IgD-negative memory B cell (primary cell): ENCODE results near the gene RGS6. TPM values are rescaled to one million over a fixed set of nuclear protein-coding genes. Genes with fewer than 3 reads are reported as not detected.

Source experiments
- H3K27ac Mint-ChIP-seq, 3 donors: one replicate each; pipeline ENCODE4 v1.8.0; 2020 to 2022; ENCODE audit warnings: mild to moderate bottlenecking in 3 of 3, mixed read lengths in 3 of 3, moderate library complexity in 1 of 3
- H3K27me3 Mint-ChIP-seq: one replicate; pipeline ENCODE4 v1.8.0; 2021; ENCODE audit warnings: mixed read lengths
- H3K36me3 Mint-ChIP-seq: one replicate; pipeline ENCODE4 v1.8.0; 2020; ENCODE audit warnings: mild to moderate bottlenecking, mixed read lengths
- H3K4me1 Mint-ChIP-seq, 3 donors: one replicate each; pipeline ENCODE4 v1.8.0; 2020 to 2022; ENCODE audit warnings: mixed read lengths in 3 of 3, mild to moderate bottlenecking in 1 of 3
- H3K4me3 Mint-ChIP-seq, 4 donors: one replicate each; pipeline ENCODE4 v1.8.0; 2020 to 2022; ENCODE audit warnings: mild to moderate bottlenecking in 4 of 4, mixed read lengths in 4 of 4, moderate library complexity in 3 of 4
- H3K9me3 Mint-ChIP-seq, 3 donors: one replicate each; pipeline ENCODE4 v1.8.0; 2020 to 2021; ENCODE audit warnings: mixed read lengths in 3 of 3, mild to moderate bottlenecking in 1 of 3
- polyA plus RNA-seq: library from polyadenylated mRNA; unstranded; fragments of 300-500 nt; fragmentation: Illumina TruSeq; gene quantifications from one replicate; pipeline ENCODE4 v1.2.3, GENCODE V29; 2021

RGS6 gene
- polyA plus RNA-seq, 1 donor from 2014 or later: not detected

DNA sequence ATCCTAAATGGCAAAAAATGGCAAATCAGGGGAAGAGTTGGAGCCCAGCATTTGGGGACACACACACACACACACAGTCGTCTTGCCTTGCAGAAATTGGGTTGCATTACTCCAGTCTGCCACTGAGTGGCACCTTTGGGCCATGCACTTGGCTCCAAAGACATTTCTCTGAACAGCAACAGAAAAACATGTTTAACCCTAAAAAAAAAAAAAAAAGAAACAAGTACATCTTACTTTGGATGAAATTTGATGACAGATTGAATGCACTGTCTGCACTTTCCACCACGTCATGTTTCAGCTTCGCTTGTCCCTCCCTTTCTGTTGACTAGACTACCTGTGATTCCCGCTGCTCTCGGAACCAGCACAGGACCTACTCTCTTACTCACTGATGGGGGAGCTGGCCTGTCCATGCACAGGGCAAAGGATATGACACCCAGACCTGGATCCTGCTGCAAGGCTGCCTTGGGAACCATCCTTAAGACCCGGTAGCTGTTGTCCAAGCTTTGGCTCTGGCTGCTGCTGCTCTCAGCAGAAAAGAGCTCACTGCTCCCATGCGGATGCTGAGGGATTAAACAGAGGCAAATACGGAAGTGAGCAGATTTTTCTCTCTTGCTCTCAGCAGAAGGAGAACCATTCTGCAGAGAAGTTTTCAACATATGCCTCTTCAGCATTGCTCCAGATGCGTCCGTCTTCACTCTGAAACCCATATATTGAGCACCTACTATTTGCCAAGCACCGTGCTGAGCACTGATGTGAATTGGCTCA is 584.9 kb downstream of the RGS6 start:
- H3K27ac Mint-ChIP-seq: peak overlapping the region; percentile 33 to 53 (median 48)
- peaks cover 47 to 55% (median 54%) of the 10 kb centered on the region in 3 donors for H3K4me1 Mint-ChIP-seq
- H3K9me3 Mint-ChIP-seq: peaks cover 0 to 16% (median 7%) of the 10 kb centered on the region in 3 donors
- peaks cover 3% of the 10 kb centered on the region for H3K36me3 Mint-ChIP-seq
- H3K27me3 Mint-ChIP-seq: peaks cover 2% of the 10 kb centered on the region
- peak overlapping the region; percentile 2 to 85 (median 44) for H3K4me3 Mint-ChIP-seq

DNA sequence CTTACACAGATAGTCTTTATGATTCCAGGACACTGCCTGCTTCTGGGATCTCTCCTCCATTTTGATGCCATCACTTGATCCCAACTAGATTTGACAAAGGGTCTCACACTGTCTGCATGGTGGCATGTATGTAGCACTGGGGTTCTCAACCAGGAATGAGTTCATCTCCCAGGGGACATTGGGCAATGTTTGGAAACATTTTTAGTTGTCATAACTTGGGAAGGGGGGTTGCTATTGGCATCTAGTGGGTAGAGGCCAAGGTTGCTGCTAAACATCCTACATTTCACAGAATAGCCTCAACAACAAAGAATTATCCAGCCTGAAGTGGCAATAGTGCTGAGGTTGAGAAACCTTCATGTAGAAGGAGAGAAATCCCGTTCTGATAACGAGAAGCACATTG is 585.5 kb downstream of the RGS6 start:
- peaks cover 3% of the 10 kb centered on the region for H3K36me3 Mint-ChIP-seq
- H3K9me3 Mint-ChIP-seq: peaks cover 0 to 16% (median 8%) of the 10 kb centered on the region in 3 donors
- peaks cover 51 to 61% (median 58%) of the 10 kb centered on the region in 3 donors for H3K4me1 Mint-ChIP-seq
- peaks cover 2% of the 10 kb centered on the region for H3K27me3 Mint-ChIP-seq
- H3K4me3 Mint-ChIP-seq: peak overlapping the region in 1 of 4 donors; percentile 54
- peak overlapping the region in 1 of 3 donors; percentile 33 for H3K27ac Mint-ChIP-seq

DNA sequence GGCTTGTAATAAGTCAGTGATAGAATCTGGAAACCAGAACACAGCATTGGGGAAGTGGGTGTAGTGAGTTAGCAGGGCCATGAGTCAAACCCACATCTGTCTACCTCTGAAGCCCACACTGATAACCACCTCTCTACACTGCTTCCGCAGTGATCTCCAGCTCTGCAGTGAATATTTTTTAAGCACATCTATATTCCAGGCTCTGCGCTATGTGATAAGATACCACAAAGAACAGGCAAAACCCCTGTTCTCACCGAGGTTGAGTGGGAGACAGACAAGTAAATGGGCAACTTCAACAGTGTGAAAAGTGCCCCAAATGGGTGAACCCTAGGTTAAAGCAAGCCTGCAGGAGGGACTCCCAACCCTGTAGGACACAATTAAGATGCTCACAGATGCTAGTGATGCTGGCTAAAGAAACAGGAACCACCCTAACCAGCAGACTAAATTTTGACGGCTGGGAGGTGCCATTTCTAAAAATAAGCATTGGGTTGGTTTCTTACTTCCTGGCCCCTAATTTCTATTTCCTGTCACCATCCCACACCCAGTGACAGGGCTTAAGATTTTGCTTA is 586.7 kb downstream of the RGS6 start:
- peak overlapping the region; percentile 57 to 83 (median 72) for H3K4me3 Mint-ChIP-seq
- peaks cover 2% of the 10 kb centered on the region for H3K27me3 Mint-ChIP-seq
- peaks cover 55 to 66% (median 62%) of the 10 kb centered on the region in 3 donors for H3K4me1 Mint-ChIP-seq
- peaks cover 0 to 16% (median 8%) of the 10 kb centered on the region in 3 donors for H3K9me3 Mint-ChIP-seq
- peak overlapping the region; percentile 82 to 90 (median 85) for H3K27ac Mint-ChIP-seq
- H3K36me3 Mint-ChIP-seq: peaks cover 3% of the 10 kb centered on the region

DNA sequence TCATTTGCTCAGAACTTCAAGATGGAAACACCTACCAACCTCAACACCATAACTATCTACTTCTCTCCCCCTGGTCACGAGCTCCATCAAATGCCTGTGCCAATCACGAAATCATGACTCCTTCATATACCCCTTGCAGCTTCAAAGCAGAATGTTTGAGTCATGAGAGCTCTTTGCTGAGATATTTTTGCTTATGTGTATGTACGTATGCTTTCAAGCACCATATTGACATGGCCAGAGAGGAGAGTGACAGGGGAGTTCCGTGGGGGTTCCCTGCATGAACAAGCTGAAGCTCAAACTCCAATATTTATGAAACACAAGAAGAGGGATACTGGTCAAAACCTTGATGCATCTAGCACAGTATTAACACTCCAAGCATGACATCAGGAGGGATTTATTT is 587.3 kb downstream of the RGS6 start:
- H3K4me3 Mint-ChIP-seq: peak overlapping the region; percentile 57 to 83 (median 72)
- H3K27me3 Mint-ChIP-seq: peaks cover 2% of the 10 kb centered on the region
- peak overlapping the region; percentile 82 to 90 (median 85) for H3K27ac Mint-ChIP-seq
- H3K9me3 Mint-ChIP-seq: peaks cover 0 to 16% (median 8%) of the 10 kb centered on the region in 3 donors
- H3K4me1 Mint-ChIP-seq: peaks cover 61 to 72% (median 69%) of the 10 kb centered on the region in 3 donors
- H3K36me3 Mint-ChIP-seq: peaks cover 3% of the 10 kb centered on the region

DNA sequence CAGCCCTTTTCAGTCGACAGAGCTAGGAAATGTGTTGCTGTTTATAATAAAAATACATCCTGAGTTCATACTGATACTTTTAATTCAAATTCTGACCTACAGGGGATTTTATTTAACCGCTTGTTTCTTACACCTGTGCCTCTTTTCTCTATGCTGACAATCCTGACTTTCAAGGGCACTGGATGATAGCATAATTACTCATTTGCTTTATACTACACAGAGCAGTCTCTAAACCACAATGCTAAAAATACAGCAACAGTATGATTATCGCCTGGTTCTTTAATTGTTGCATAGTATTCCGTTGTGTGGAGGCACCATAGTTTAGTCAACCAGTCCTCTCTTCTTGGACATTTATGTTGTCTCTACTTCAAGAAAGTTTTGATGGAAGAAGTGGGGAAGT is 588.8 kb downstream of the RGS6 start:
- Mint-ChIP-seq H3K27ac (peak overlapping the region in 1 of 3 donors; percentile 84), H3K4me1 (peaks cover 65 to 78% (median 76%) of the 10 kb centered on the region in 3 donors), H3K36me3 (peaks cover 3% of the 10 kb centered on the region), H3K4me3 (peak overlapping the region in 2 of 4 donors; percentile 65 to 66), H3K9me3 (peaks cover 0 to 16% (median 8%) of the 10 kb centered on the region in 3 donors), H3K27me3 (peaks cover 2% of the 10 kb centered on the region)

DNA sequence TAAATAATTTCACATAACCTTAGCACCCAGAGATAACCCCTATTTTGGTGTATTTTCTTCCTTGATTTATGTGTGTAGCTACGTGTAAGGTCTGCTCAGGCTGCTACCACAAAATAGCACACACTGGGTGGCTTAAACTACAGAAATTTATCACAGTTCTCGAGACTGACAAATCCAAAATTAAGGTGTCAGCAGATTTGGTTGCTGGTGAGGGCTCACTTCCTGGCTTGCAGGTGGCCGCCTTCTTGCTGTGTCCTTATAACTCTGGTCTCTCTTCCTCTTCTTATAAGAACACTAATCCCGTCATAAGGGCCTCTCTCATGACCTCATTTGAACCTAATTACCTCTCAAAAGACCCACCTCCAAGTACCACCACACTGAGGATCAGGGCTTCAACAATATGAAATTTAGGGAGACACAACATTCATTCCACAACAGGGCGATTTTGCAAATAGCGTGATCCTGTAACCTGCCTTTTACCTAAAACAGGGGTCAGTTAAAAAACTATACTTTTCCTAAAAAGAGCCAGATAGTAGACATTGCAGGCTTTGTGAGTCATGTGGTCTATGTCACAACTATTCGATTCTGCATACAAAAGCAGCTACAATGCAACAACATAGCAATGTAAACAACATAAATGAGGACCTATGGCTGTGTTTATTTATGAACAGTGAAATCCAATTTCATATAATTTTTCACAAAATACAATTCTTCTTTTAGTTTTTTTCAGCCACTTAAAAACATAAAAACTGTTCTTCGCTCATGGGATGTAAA is 589.9 kb downstream of the RGS6 start:
- H3K27me3 Mint-ChIP-seq: peaks cover 2% of the 10 kb centered on the region
- H3K27ac Mint-ChIP-seq: peak overlapping the region in 1 of 3 donors; percentile 41
- H3K4me3 Mint-ChIP-seq: peak overlapping the region in 3 of 4 donors; percentile 30 to 69 (median 47)
- peaks cover 63 to 71% (median 70%) of the 10 kb centered on the region in 3 donors for H3K4me1 Mint-ChIP-seq
- peaks cover 3% of the 10 kb centered on the region for H3K36me3 Mint-ChIP-seq
- peaks cover 0 to 16% (median 8%) of the 10 kb centered on the region in 3 donors for H3K9me3 Mint-ChIP-seq

DNA sequence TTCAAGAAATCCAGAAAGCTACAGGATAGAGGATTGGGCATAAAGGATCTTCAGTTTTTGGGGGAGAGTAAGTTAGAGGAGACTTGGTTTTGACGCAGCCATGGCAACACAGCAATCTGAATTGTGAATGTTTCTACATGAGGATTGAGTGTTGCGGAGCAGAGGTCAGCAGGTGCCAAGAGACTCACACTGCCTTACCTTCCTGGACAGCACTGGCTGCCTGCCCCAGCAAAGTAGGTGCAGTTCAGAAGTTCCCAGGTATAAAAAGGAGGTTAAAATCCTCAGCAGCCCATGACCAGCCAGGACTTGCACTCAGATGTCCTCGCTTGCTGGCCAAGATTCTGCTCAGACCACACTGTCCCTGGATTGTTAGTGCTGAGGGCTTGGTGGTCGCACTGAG is 590.6 kb downstream of the RGS6 start:
- H3K4me1 Mint-ChIP-seq: peaks cover 61 to 70% (median 70%) of the 10 kb centered on the region in 3 donors

DNA sequence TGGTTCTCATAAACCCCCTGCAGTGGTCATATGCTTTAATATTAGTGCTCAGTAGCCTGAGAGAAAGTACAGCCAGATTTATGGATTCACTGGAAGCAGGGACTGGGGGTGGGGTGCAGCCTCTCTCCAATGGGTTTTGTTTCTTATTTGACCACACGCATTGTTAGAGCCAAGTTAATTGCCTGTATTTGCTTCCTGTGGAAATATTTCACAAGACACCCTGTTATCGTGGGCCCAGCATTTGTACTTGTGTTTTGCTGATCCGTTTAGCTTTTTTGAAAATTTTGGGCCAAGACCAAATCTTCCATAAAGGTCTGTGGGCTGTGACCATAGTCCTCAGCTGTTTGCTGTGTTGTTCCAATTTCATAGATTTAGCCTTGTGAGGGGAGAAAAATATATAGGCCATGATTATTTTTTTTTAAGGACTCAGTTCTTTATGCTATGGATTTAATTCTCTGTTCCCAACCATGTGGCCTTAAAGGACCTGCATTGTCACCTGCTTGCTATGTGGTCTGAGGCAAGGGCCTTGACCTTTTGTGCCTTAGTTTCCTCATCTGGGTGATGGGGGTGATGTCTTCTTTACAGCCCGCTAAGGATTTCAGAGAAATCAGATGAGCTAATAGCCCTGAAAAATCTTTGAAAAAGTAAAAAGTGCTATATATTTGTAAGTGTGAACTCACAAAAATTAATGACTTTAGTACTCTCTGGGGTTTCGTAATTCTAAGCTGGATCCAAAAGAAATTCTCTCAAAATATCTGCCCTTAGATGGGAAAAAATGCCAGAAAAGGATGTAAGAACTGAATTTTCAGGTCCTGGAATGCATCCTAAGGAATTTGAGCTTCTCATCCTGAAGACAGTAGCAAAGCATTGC is 591.4 kb downstream of the RGS6 start:
- Mint-ChIP-seq H3K36me3 (peaks cover 3% of the 10 kb centered on the region), H3K27me3 (peaks cover 2% of the 10 kb centered on the region), H3K4me3 (peak overlapping the region in 1 of 4 donors; percentile 51), H3K27ac (peak overlapping the region in 1 of 3 donors; percentile 35), H3K4me1 (peaks cover 58 to 69% (median 68%) of the 10 kb centered on the region in 3 donors), H3K9me3 (peaks cover 2 to 16% (median 8%) of the 10 kb centered on the region in 3 donors)

More for the DNA sequence above, 590.6 kb downstream of the RGS6 start:
- H3K27ac Mint-ChIP-seq: no peak overlapping the region
- peak overlapping the region in 1 of 4 donors; percentile 41 for H3K4me3 Mint-ChIP-seq
- H3K36me3 Mint-ChIP-seq: peaks cover 3% of the 10 kb centered on the region
- peaks cover 0 to 16% (median 8%) of the 10 kb centered on the region in 3 donors for H3K9me3 Mint-ChIP-seq
- peaks cover 2% of the 10 kb centered on the region for H3K27me3 Mint-ChIP-seq

DNA sequence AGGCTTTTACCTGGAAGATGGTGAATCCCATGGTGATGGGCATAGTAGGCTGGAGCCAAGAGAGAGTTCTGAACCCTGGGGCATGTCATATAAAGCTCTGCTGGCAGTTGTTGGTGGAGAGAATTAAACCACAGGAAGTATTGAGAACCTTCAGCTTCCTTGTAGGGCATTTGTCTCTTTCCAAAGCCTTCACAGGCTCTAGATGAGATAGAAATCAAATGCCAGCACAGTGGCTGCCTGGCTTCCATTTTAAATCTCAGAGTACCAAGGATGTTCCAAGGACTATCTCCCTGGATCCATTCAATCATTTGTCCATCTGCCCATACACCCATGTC is 592.0 kb downstream of the RGS6 start:
- peak overlapping the region in 1 of 4 donors; percentile 51 for H3K4me3 Mint-ChIP-seq
- peak overlapping the region in 1 of 3 donors; percentile 17 for H3K27ac Mint-ChIP-seq
- peaks cover 2% of the 10 kb centered on the region for H3K27me3 Mint-ChIP-seq
- H3K36me3 Mint-ChIP-seq: peaks cover 3% of the 10 kb centered on the region
- H3K4me1 Mint-ChIP-seq: peaks cover 53 to 63% (median 62%) of the 10 kb centered on the region in 3 donors
- peaks cover 2 to 16% (median 8%) of the 10 kb centered on the region in 3 donors for H3K9me3 Mint-ChIP-seq

DNA sequence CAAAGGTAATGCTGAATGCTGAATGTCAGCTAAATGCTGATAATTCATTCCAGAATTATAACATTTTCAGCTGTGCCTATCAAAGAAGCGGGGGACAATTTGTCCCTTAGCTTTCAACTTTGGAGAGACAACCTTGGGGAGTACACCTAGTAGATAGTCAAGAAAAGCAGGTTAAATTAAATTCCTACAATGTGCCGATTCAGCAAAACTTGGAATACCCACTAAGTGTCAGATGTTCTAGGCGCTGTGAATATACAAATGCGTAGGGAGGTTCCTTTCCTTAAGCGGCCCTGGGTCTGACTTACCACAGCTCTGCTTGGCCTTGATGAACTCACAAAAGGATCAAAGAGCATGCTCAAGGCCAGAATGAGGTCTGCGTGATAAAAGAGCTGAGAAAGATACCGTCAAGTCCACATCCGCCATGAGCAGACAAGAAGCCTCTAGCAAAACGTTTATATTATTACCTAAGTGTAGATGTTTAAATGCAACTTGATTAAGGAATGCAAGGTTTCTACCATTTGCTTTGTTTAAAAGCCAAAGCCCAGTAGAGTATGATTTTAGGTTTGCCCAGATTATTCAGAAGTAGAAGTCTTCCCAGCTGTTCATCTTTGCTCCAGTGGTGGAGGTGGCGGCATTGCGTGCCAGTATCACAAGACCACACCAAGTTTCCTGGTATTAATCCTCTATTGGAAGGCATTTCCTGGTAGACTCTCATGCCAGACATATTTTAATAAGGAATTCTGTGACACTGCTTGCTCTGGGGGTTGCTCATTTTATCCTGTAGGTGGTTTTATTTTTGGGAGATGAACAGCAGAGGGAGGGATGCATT is 593.1 kb downstream of the RGS6 start:
- H3K4me1 Mint-ChIP-seq: peaks cover 44 to 57% (median 57%) of the 10 kb centered on the region in 3 donors

DNA sequence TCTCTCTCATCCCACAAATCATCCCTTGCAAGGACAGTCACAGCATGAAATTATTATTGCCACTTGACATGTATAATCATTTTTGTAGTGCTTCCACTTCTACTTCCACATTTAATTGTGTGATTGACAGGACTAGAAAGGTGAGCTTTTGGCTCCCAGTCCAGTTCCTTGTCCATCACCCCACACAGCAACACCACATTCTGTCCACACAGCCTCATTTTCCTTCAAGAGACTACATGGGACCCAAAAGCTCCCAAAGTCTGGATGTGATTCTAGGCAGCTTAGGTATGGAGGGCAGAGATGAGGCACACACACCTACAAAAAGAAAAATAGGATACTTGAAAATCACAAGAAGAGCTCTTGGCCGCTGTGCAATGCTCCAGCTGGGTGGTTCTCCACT is 595.4 kb downstream of the RGS6 start:
- peak overlapping the region in 1 of 4 donors; percentile 65 for H3K4me3 Mint-ChIP-seq
- peaks cover 0 to 7% (median 6%) of the 10 kb centered on the region in 3 donors for H3K9me3 Mint-ChIP-seq
- peak overlapping the region in 1 of 3 donors; percentile 14 for H3K27ac Mint-ChIP-seq
- H3K36me3 Mint-ChIP-seq: peaks cover 4% of the 10 kb centered on the region
- H3K27me3 Mint-ChIP-seq: no peaks in the 10 kb centered on the region
- H3K4me1 Mint-ChIP-seq: peaks cover 35 to 50% (median 43%) of the 10 kb centered on the region in 3 donors

More for the DNA sequence above, 593.1 kb downstream of the RGS6 start:
- H3K9me3 Mint-ChIP-seq: peaks cover 2 to 8% (median 7%) of the 10 kb centered on the region in 3 donors
- no peaks in the 10 kb centered on the region for H3K27me3 Mint-ChIP-seq
- H3K27ac Mint-ChIP-seq: no peak overlapping the region
- H3K36me3 Mint-ChIP-seq: peaks cover 3% of the 10 kb centered on the region
- H3K4me3 Mint-ChIP-seq: peak overlapping the region in 1 of 4 donors; percentile 69

DNA sequence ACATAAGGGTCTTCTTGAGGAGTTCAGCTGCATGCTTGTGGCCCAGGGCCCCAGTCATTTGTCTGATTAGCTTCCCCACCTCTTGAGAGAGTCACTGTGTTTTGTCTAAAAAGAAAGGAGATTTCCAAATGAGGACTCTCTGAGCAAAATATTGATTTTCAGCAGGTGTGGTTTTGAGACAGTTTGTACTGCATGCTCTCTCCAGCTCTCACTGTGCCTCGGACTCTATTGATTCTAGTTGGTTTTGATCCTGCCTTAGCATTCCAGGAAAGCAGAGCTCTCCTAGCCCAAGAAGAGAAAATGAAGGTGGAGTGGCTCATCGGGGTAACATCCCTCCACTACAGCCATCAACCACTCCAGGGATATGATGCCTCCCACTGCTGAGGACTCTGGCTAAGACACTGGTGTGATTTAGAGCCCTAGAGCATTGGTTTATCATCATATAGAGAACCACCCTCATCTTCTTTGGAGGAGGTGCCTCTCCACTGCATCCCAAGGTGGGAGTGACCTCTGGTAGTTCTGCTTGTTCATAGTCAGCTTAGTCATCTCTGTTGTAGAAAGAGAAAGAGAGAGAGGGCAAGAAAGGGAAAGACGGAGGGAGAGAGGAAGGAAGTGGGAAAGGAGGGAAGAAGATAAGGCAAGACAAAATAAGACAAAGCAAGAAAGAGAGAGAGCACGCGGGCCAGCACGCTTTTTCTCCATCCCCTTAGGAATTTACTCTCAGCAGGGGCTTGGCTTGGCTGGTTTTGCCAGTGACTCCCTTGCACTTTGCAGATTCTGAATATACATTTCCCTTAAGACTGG is 596.0 kb downstream of the RGS6 start:
- H3K4me3 Mint-ChIP-seq: peak overlapping the region in 2 of 4 donors; percentile 0 to 73
- no peaks in the 10 kb centered on the region for H3K27me3 Mint-ChIP-seq
- H3K9me3 Mint-ChIP-seq: peaks cover 0 to 9% (median 6%) of the 10 kb centered on the region in 3 donors
- H3K36me3 Mint-ChIP-seq: peaks cover 4% of the 10 kb centered on the region
- peak overlapping the region in 1 of 3 donors; percentile 14 for H3K27ac Mint-ChIP-seq
- H3K4me1 Mint-ChIP-seq: peaks cover 32 to 49% (median 42%) of the 10 kb centered on the region in 3 donors
